ENCODE data around the gene C16orf78.

Gene C16orf78

GRCh38 chr16:49431591-49432290, 58.1 kb downstream of the C16orf78 start:
- no peak for DNase-seq (ENCODE audit: low read depth)

- no peak for DNase-seq (ENCODE audit: low read depth)
Observed at GRCh38 chr16:49434733-49435132, 61.1 kb downstream of the C16orf78 start.

- no peak for DNase-seq (ENCODE audit: low read depth)
Observed at GRCh38 chr16:49436181-49436580, 62.6 kb downstream of the C16orf78 start.

- no peak for DNase-seq (ENCODE audit: low read depth)
Observed at GRCh38 chr16:49437344-49437743, 63.7 kb downstream of the C16orf78 start.

GRCh38 chr16:49439050-49439449, 65.4 kb downstream of the C16orf78 start:
- DNase-seq (ENCODE audit: low read depth) = no peak

- no peak for DNase-seq (ENCODE audit: low read depth)
Observed at GRCh38 chr16:49439676-49440075, 66.1 kb downstream of the C16orf78 start.

GRCh38 chr16:49440156-49441065, 66.8 kb downstream of the C16orf78 start:
- DNase-seq (ENCODE audit: low read depth) = no peak

- peak; percentile 59 for DNase-seq (ENCODE audit: low read depth)
Observed at GRCh38 chr16:49441366-49441780, 67.8 kb downstream of the C16orf78 start.

GRCh38 chr16:49442805-49443204, 69.2 kb downstream of the C16orf78 start:
- DNase-seq (ENCODE audit: low read depth) = no peak

- no peak for DNase-seq (ENCODE audit: low read depth)
Observed at GRCh38 chr16:49443576-49443975, 70.0 kb downstream of the C16orf78 start.

- DNase-seq (ENCODE audit: low read depth) = no peak
Observed at GRCh38 chr16:49446805-49447204, 73.2 kb downstream of the C16orf78 start.
